ENCODE results near the gene MRPL40.

GRCh38 chr22:19470010-19470409 is 37.7 kb downstream of the MRPL40 start:
- no peak for TF ChIP-seq YY1 (IDR thresholded peaks at IDR 0.05; ENCODE audit: extremely low read depth, insufficient replicate concordance, low read depth, low read length)
- no peak for TF ChIP-seq REST (IDR thresholded peaks at IDR 0.05; ENCODE audit: low read depth)
- TF ChIP-seq, protein P1, sequence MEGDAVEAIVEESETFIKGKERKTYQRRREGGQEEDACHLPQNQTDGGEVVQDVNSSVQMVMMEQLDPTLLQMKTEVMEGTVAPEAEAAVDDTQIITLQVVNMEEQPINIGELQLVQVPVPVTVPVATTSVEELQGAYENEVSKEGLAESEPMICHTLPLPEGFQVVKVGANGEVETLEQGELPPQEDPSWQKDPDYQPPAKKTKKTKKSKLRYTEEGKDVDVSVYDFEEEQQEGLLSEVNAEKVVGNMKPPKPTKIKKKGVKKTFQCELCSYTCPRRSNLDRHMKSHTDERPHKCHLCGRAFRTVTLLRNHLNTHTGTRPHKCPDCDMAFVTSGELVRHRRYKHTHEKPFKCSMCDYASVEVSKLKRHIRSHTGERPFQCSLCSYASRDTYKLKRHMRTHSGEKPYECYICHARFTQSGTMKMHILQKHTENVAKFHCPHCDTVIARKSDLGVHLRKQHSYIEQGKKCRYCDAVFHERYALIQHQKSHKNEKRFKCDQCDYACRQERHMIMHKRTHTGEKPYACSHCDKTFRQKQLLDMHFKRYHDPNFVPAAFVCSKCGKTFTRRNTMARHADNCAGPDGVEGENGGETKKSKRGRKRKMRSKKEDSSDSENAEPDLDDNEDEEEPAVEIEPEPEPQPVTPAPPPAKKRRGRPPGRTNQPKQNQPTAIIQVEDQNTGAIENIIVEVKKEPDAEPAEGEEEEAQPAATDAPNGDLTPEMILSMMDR (IDR thresholded peaks at IDR 0.05 in 2 of 3, conservative IDR thresholded peaks at IDR 0.05 in 1 of 3; ENCODE audit: borderline replicate concordance in 1 of 3, insufficient read depth in 1 of 3, low read depth in 2 of 3, low read length in 2 of 3) = no peak
- TF ChIP-seq TCF7L2 (IDR thresholded peaks at IDR 0.05; ENCODE audit: borderline replicate concordance, extremely low read depth, insufficient read depth, insufficient read length) = no peak
- no peak for TF ChIP-seq EGR1 (IDR thresholded peaks at IDR 0.05; ENCODE audit: low read depth)
- TF ChIP-seq EZH2 (IDR thresholded peaks at IDR 0.05) = no peak
- TF ChIP-seq ZBTB33 (IDR thresholded peaks at IDR 0.05; ENCODE audit: extremely low read depth, insufficient replicate concordance, low read length) = no peak
- no peak for TF ChIP-seq CEBPB (IDR thresholded peaks at IDR 0.05; ENCODE audit: low read depth)
- TF ChIP-seq POLR2A (IDR thresholded peaks at IDR 0.05; ENCODE audit: borderline replicate concordance, extremely low read depth, insufficient read depth, insufficient read length) = no peak
- no peak for TF ChIP-seq EZH2phosphoT487 (IDR thresholded peaks at IDR 0.05; ENCODE audit: borderline replicate concordance)
- TF ChIP-seq, protein P2, sequence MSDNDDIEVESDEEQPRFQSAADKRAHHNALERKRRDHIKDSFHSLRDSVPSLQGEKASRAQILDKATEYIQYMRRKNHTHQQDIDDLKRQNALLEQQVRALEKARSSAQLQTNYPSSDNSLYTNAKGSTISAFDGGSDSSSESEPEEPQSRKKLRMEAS (IDR thresholded peaks at IDR 0.05) = no peak
- TF ChIP-seq CBX3 (IDR thresholded peaks at IDR 0.05; ENCODE audit: low read depth) = no peak
- no peak for TF ChIP-seq SIN3A (IDR thresholded peaks at IDR 0.05; ENCODE audit: low read depth)
- TF ChIP-seq RAD21 (IDR thresholded peaks at IDR 0.05; ENCODE audit: low read depth) = no peak
